Stimulated activated CD4-positive, alpha-beta T cell treated with anti-CD3 and anti-CD28 coated beads, Interleukin-15, amount 100 ng/mL, for 1 hour (primary cell): ENCODE data around the gene ANKRD63.
A peak's percentile ranks its signal among the peaks of the same experiment; 100 is the strongest.

Experiments
- DNase-seq, 2 donors: peaks; one replicate each; pipeline ENCODE4 v3.0.0-alpha.2; 2020; ENCODE audit warnings: low read depth in 1 of 2, low spot score in 1 of 2

Gene ANKRD63

GRCh38 chr15:40313531-40314398 is 30.9 kb upstream of the ANKRD63 start:
- DNase-seq, result no peak

GRCh38 chr15:40312370-40313158 is 29.7 kb upstream of the ANKRD63 start:
- no peak for DNase-seq

GRCh38 chr15:40310993-40311392 is 28.1 kb upstream of the ANKRD63 start:
- DNase-seq, result no peak

- no peak for DNase-seq
Measured at GRCh38 chr15:40310001-40310959, 27.4 kb upstream of the ANKRD63 start.

- no peak for DNase-seq
Measured at GRCh38 chr15:40309344-40309862, 26.5 kb upstream of the ANKRD63 start.

- peak; percentile 48 to 54 for DNase-seq
Measured at GRCh38 chr15:40307421-40308211, 24.8 kb upstream of the ANKRD63 start, which contains the start of gene PLCB2. Gene PLCB2 (minus strand): TSS chr15:40307935. CDS start chr15:40307672, 263 bp downstream.

DNA sequence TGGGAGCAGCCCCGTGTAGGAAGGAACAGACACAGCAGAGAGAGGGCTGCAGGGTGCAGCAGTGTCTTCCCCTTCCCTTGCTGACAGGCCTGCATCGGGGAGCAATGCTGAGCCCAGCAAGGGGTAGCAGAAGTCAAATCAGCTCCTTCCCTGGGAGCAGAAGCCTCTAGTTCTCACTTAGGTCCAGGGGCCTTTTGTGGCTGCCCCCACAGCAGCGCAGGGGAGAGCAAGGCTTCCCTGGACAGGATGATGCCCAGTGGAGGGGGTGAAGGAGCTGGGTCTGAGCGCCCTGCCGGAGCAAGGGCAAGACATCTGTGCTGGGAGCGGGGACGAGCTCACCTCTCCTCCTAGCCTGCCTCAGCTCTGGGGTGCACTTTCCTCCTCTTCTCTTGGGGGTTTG is 24.0 kb upstream of the ANKRD63 start:
- DNase-seq, result no peak

DNA sequence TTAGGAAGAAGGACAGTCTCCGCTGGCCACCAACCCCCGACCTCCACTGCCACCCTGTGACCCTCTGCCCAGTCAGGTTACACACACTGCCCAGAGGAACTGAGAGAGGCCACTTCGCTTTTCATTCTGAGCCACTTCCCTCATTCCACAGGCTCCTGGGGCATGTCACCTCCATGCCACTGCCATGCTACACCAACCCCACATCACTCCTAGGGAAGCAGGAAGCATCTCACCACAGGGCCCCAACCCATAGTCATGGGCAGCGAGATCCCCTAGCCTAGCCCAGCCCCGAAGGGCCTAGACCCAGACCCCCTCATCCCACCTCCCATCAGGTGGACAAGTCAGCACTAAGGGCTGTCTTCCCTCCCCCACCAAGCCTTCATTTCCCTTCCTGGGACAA is 23.5 kb upstream of the ANKRD63 start:
- DNase-seq, result no peak

GRCh38 chr15:40305281-40305680 is 22.4 kb upstream of the ANKRD63 start:
- DNase-seq, result no peak

DNA sequence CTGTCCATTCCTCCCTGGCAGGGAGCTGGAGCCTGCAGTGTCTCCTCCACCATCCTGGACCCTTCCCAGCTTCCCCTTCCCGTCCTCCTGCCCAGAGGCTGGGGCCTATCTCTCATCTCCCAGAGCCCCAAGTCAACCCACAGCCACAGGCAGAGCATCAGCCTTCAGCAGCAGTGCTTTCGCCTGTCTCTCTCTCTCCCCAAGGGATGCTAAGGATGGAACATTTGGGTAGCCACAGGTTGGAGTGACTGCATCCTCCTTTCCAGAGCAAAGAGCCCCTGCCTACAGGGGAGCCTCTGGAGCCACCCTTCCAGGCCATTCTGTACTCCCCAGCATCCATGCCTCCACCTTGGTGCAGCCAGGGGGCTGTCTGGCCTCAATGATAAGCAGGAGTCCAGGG is 20.7 kb upstream of the ANKRD63 start:
- DNase-seq, result no peak

GRCh38 chr15:40302981-40303380 is 20.1 kb upstream of the ANKRD63 start:
- no peak for DNase-seq

DNA sequence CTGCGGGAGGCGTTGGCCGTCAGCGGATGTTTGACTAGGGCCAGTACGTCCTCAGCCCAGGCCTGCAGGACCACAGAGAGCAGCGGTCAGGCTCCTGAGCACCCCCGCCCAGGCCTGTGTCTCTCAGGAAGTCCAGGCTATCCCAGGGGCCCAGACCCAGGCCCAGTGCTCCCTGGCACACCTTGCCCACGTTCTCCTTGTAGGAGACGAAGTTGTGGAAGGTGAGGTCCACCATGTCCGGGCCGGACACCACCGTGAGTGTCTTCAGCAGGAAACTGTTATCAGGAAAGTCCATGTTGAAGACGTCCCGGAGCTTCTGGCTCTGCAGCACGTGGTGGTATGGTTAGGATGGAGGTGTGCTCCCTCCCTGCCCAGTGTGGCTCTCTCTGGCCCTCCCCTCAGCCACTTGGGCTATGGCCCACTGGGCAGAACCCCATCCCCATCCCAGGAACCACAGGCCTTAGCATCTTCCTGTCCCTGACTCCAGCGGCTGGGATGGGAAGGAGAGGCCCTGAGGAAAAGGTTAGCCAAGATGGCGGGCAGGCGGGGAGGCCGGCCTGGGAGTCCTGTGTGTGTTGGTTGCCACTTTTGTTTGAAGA is 19.5 kb upstream of the ANKRD63 start:
- no peak for DNase-seq

DNA sequence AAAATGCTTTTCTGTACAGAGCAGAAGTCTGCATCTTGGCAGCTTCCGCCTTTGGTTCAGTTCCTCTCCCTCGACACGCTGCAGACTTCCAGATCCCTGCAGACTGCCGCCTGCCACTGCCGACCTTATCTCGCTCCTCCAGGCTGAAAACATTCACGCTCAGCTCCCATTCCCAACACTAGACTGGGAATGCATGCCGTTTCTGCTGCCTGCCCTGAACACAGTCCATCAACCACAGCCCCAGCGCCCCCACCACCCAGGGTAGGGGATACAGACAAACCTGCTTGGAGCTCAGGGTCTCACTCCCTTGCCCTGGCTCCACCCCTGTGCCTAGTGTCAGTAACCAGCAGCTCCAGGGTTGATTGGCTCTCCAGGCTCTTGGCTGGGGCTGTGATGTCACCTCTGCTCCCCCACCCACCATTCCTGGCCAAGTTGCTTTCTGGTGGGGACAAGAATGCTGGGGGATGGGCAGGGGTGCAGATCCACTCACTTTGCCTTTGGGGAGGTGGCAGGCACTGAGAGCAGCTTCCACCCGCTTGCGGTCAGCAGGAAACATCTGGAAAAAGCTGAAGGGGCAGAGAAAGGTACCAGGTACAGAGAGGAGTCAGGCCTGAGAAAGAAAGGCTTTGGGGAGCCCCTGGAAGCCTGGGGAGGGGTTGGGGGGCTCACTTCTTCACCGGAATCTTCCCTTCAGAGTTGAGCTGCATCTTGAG is 18.8 kb upstream of the ANKRD63 start:
- no peak for DNase-seq

- DNase-seq, result no peak
Measured at GRCh38 chr15:40300771-40301170, 17.9 kb upstream of the ANKRD63 start.

DNA sequence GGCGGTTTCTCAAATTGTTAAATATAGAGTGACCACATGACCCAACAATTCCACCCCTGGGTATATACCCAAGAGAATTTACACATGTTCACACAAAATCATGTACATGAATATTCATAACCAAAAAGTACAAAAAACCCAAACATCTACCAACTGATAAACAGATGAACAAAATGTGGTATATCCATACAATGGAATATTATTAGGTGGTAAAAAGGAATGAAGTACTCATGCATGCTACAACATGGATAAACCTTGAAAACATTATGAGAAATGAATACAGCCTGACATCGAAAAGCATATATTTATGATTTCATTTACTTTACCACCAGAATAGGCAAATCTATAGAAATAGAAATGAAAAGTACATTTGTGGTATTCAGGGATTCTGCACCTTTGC is 17.5 kb upstream of the ANKRD63 start:
- no peak for DNase-seq

- DNase-seq, result no peak
Measured at GRCh38 chr15:40298216-40298935, 15.5 kb upstream of the ANKRD63 start.

DNA sequence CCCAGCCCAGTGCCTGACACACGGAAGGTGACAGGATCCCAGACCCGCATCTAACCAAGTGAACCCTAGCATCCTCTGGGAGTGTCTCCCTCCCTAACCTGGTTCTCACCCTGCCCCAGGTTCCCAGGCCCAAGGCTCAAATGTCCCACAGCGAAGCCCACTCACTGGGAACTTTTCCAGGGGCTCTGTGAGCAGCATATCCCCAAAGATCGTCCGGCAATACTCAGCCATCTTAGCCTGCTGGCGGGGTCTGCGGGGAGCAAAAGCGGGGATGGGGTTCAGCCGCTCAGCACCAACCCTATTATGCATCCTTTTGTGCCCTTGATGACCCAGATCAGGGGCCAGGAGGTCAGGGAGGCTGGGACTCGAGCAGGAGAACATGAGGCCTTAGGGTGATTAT is 14.5 kb upstream of the ANKRD63 start:
- no peak for DNase-seq

GRCh38 chr15:40296561-40297230 is 13.8 kb upstream of the ANKRD63 start:
- no peak for DNase-seq
